ENCODE data around the gene PRICKLE1.

- TF ChIP-seq CTCF (IDR thresholded peaks at IDR 0.05) (no peak), POLR2A (IDR thresholded peaks at IDR 0.05) (no peak)
These were observed 160.7 kb downstream of the PRICKLE1 start for GRCh38 chr12:42428850-42429249.

Data from testis (tissue), 2 donors.